ENCODE results near the gene DLEC1. TPM values are rescaled to one million over a fixed set of nuclear protein-coding genes. Genes with fewer than 3 reads are reported as not detected.

The DLEC1 gene
- total RNA-seq, 4 donors from 2014 or later = 0.08 to 2.9 (median 0.57) TPM

DNA sequence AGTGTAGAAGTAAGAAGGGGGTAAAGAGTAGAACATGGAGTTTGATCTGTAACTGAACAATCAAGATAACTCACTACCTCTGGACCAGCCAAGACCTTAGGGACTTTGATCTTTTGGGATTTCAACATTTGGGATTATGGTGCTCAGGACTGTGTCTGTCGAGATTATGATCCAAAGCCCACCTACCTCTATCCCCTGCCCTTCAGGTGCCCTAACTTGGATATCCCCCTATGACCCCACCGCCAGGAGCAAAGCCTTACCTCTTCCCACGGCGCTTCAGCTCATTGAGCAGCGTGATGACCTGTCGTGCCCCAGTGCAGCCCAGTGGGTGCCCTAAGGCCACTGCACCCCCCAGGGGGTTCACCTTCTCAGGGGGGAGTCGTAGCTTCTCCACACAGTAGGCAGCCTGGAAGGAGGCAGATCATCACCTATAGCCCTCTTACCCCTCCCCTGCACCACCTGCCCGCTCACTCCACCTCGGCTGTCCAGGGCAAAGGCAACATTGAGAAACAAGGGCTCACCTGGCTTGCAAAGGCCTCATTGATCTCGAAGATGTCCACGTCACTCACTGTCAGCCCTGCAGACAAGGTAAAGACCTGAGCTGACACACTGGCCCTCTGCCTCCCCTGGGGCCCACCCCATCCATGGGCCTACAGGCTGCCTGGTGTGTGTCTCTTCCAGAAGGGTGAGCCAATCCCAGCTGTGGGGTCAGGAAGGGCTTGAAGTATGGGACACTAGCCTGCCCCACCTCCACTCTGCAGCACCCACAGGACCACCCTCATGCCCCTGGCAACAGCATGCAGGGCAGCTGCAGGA, 86.5 kb downstream of the DLEC1 start:
- DNase-seq (ENCODE audit: low spot score in 2 of 2) = peak in 1 of 2 donors; percentile 61
- whole genome bisulfite sequencing, 2 donors = 88 to 95% methylated on average over 10 to 11 of the region's 11 CpGs
- no peak for TF ChIP-seq POLR2A (IDR thresholded peaks at IDR 0.05)
- TF ChIP-seq, protein P1, sequence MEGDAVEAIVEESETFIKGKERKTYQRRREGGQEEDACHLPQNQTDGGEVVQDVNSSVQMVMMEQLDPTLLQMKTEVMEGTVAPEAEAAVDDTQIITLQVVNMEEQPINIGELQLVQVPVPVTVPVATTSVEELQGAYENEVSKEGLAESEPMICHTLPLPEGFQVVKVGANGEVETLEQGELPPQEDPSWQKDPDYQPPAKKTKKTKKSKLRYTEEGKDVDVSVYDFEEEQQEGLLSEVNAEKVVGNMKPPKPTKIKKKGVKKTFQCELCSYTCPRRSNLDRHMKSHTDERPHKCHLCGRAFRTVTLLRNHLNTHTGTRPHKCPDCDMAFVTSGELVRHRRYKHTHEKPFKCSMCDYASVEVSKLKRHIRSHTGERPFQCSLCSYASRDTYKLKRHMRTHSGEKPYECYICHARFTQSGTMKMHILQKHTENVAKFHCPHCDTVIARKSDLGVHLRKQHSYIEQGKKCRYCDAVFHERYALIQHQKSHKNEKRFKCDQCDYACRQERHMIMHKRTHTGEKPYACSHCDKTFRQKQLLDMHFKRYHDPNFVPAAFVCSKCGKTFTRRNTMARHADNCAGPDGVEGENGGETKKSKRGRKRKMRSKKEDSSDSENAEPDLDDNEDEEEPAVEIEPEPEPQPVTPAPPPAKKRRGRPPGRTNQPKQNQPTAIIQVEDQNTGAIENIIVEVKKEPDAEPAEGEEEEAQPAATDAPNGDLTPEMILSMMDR (IDR thresholded peaks at IDR 0.05) = no peak
- no peak overlapping the region for H3K4me3 ChIP-seq (ENCODE audit: low read depth, poor library complexity, severe bottlenecking)
- intact Hi-C loops (cut with DNase I; ENCODE audit: low total_unique reads) = no loop called here

DNA sequence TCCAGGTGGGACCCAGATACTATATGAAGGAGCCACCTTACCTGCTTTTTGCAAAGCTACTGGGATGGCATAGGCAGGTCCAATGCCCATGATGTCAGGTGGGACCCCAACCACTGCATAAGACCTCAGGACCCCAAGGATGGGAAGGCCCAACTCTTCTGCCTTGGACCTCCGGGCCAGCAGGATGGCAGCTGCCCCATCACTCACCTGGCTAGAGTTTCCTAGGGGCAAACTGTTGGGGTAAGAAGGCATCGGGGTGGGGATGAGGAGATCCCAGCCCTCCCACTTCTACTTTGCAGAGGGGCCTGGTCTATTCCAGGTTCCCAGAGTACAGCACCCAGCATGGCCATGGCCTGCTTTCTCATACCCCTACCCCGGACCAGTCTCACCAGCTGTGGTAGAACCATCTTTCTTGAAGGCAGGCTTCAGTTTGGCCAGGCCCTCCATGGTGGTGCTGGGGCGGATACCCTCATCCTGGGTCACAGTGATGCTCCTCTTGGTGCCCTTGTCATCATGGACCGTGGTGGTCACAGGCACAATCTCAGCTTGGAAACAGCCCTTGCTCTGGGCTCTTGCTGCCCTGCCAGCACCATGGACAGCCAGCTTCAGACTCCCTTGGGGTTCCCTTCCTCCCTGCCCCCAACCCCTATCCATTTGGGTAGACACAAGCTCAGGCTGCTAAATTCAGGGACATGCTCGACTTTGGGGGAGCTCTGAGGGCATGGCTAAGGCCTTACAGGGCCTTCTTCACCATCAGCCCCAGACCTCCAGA, 87.3 kb downstream of the DLEC1 start:
- DNase-seq (ENCODE audit: low spot score in 2 of 2) = peak in 1 of 2 donors; percentile 53
- H3K4me3 ChIP-seq (ENCODE audit: low read depth, poor library complexity, severe bottlenecking) = no peak overlapping the region
- TF ChIP-seq POLR2A (IDR thresholded peaks at IDR 0.05) = no peak
- TF ChIP-seq, protein P1 (IDR thresholded peaks at IDR 0.05) = no peak
- 93 to 97% methylated on average over 6 of the region's 6 CpGs for WGBS, 2 donors
- intact Hi-C loops (cut with DNase I; ENCODE audit: low total_unique reads) = no loop called here

DNA sequence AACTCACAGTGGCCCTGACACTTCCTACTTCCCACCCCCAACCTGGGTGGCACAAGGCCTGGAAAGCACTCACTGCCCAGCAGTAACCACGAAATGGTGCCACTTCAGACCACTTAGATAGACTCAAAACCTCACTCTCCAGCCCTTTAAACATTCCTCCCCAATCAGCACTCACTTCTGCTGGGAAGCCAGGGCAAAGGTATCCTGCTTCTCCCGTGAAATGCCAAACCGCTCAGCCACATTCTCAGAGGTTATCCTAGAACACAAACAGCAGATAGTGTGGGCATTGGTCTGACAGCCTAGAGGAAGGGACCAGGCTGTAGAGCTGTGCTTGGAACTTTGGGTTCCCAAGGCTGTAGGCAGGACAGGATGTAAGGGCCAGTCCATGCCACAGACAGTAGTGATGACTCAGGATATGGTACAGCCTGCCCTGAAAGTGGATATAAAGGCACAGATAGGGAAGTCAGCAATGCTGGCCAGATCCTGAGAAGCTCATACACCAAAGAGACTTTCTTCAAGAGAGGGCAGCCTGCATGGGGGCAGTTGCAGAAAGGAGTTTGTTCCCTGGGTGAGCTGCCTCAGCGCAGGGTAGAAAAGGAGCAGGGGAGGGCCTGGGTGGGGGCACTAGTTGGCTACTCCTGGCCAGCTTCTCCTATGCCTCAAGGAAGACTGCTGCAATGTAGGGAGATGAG, 88.7 kb downstream of the DLEC1 start:
- TF ChIP-seq, protein P1 (IDR thresholded peaks at IDR 0.05) = no peak
- no peak for TF ChIP-seq POLR2A (IDR thresholded peaks at IDR 0.05)
- no peak overlapping the region for H3K4me3 ChIP-seq (ENCODE audit: low read depth, poor library complexity, severe bottlenecking)
- 88 to 97% methylated on average over 4 of the region's 4 CpGs for WGBS, 2 donors
- DNase-seq (ENCODE audit: low spot score in 2 of 2) = peak in 1 of 2 donors; percentile 74
- intact Hi-C loops (cut with DNase I; ENCODE audit: low total_unique reads) = no loop called here

DNA sequence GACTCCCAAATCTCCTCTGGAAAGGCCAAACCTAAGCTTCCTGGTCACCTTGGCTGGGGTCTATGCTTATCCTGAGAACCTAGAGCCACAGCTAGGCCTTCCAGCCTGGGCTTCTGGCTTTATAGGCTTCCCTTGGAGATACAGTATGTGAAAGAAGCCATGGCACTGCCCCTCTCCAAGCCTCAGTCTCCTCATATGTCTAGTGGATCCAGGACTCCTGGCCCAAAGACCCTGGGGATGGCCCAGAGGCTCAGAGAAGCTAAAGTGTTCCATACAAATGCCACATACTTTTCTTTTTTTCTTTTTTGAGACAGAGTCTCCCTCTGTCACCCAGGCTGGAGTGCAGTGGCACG, 89.3 kb downstream of the DLEC1 start:
- intact Hi-C loops (cut with DNase I; ENCODE audit: low total_unique reads) = no loop called here
- 95 to 100% methylated on average over 1 of the region's 1 CpG for WGBS, 2 donors
- TF ChIP-seq POLR2A (IDR thresholded peaks at IDR 0.05) = no peak
- TF ChIP-seq, protein P1 (IDR thresholded peaks at IDR 0.05) = no peak
- DNase-seq (ENCODE audit: low spot score in 2 of 2) = peak in 1 of 2 donors; percentile 75
- H3K4me3 ChIP-seq (ENCODE audit: low read depth, poor library complexity, severe bottlenecking) = no peak overlapping the region

DNA sequence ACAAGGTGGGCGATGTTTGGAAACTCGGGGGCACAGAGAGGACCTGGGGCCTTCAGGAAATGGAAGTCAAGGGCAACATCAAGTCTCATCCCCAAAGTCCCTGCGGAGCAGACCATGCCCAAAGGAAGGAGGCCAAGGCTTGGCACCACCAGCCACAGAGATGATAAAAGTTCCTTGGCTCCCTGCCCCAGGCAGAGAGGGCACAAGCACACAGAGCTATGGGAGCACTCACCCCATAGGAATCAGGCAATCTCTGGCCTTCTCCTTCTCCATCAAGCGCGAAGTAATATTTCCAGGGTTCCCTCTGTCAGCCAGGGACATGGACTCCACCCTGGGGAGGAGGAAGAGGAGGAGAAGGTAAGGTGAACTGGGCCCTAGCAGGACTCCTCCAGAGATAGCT, 90.0 kb downstream of the DLEC1 start:
- intact Hi-C loops (cut with DNase I; ENCODE audit: low total_unique reads) = no loop called here

More for the DNA sequence above, 90.0 kb downstream of the DLEC1 start:
- DNase-seq (ENCODE audit: low spot score in 2 of 2) = peak in 1 of 2 donors; percentile 78
- no peak overlapping the region for H3K4me3 ChIP-seq (ENCODE audit: low read depth, poor library complexity, severe bottlenecking)
- TF ChIP-seq, protein P1 (IDR thresholded peaks at IDR 0.05) = no peak
- TF ChIP-seq POLR2A (IDR thresholded peaks at IDR 0.05) = no peak
- WGBS, 2 donors = 96 to 97% methylated on average over 5 of the region's 5 CpGs

Data from lower leg skin (tissue), 4 donors.